Activated CD4-positive, CD25-positive, alpha-beta regulatory T cell treated with anti-CD3 and anti-CD28 coated beads, Interleukin-2, amount 50 U/mL, for 16 hours (primary cell): ENCODE measurements around the gene CACNA1A.
"Not testable (repeated sequence)": the region's sequence is repeated elsewhere in the genome, so short reads cannot be mapped to it uniquely, and the experiment has no call there.

Source experiments
- DNase-seq: peaks from one replicate; pipeline ENCODE4 v3.0.0-alpha.2; 2020; ENCODE audit warnings: low read depth, low spot score

The CACNA1A gene

DNA sequence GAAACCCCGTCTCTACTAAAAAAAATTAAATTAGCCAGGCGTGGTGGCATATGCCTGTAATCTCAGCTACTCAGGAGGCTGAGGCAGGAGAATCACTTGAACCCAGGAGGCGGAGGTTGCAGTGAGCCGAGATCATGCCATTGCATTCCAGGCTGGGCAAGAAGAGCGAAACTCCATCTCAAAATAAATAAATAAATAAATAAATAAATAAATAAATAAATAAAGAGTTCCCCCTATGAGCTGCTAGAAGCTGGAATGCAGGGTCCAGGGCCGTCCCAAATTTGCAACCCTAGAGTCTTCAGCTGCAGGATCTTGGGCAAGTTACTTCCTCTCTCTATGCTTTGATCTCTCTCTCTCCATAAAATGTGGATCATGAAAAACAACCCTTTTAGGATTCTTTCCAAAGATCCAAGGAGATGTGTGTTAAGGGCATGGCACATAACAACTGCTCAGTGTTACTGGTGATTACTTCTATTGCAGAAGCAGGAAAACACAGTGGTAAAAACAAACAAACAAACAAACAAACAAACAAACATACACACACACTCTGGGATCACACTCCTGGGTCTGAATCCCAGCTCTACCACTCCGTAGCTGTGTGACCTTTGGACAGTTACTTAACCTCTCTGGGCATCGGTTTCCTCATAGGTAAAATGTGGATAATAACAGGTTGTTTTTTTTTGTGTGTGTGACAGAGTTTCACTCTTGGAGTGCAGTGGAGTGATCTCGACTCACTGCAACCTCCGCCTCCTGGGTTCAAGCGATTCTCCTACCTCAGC, 78.8 kb downstream of the CACNA1A start:
- no peak for DNase-seq

DNA sequence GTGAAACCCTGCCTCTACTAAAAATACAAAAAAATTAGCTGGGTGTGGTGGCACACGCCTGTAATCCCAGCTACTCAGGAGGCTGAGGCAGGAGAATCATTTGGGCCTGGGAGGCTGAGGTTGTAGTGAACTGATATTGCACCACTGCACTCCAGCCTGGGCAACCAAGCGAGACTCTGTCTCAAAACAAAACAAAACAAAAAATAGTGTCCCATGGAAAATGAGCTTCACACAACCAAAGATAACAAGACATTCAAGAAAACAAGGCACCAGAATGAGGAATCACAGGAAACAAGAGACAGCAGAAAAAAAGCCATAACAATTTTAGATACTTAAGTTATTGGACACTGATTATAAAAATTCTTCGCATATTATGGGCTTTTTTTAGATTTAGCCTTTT, 80.4 kb downstream of the CACNA1A start:
- DNase-seq = not testable (repeated sequence)

GRCh38 chr19:13425151-13425550, 81.1 kb downstream of the CACNA1A start:
- DNase-seq = no peak

- no peak for DNase-seq
Measured at GRCh38 chr19:13420780-13421179, 85.5 kb downstream of the CACNA1A start.

GRCh38 chr19:13417054-13417453, 89.2 kb downstream of the CACNA1A start:
- no peak for DNase-seq

GRCh38 chr19:13411899-13412298, 94.4 kb downstream of the CACNA1A start:
- no peak for DNase-seq

- DNase-seq = no peak
Measured at GRCh38 chr19:13410946-13411345, 95.3 kb downstream of the CACNA1A start.

- no peak for DNase-seq
Measured at GRCh38 chr19:13408889-13409518, 97.3 kb downstream of the CACNA1A start.

DNA sequence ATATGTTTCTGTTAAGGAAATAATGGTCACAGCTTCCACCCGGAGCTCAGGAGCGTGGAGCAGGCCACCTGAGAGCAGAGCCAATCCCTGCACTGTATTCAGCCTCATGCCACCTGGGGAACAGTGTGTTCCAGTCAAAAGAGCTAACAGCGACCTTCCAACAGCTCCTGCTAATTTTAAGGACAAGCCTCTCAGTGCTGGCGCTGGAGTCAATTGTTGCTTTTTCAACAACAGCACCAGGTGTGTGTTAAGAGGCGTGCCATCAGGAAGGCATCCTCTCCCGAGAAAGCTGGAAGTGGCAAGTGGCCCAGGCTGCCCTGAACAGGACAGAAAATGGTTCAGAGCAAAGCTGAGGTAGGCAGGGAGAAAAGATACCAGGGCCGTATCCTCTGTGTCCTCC, 102.0 kb downstream of the CACNA1A start:
- no peak for DNase-seq

DNA sequence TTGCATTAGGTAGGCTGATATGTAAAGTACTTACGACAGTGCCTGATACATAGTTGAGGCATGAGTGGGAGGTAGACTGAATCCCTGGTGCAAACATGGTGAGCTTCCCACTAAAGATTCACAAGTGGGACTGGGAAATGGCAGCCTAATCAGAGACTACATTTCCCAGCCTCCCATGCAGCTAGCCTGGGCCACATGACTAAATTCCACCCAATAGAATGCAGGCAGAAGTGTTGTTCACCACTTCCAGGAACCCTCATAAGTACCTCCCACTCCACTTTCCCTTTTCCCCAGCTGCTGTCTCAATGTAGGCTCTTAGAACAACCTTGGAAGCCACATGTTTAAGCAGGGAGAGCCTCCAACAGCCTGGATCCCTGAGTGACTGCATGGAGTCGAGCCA, 104.9 kb downstream of the CACNA1A start:
- no peak for DNase-seq

DNA sequence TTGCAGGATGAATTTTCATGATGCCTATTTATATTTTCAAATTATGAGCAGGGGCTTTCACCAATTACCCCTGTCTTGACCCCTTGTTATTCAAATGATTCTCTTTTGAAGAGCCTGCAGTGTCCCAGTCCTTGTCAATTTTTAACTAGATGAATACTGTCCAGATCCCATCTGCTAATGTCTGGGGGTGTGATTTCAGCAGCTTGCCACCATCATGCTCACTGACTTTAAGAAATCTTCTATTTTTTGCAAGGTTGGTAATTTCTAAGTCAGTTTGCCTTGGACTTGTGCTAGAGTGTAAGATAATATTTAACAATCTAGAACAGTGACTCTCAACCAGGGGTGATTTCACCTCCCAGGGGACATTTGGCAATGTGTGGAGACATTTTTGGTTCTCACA, 106.0 kb downstream of the CACNA1A start:
- no peak for DNase-seq

DNA sequence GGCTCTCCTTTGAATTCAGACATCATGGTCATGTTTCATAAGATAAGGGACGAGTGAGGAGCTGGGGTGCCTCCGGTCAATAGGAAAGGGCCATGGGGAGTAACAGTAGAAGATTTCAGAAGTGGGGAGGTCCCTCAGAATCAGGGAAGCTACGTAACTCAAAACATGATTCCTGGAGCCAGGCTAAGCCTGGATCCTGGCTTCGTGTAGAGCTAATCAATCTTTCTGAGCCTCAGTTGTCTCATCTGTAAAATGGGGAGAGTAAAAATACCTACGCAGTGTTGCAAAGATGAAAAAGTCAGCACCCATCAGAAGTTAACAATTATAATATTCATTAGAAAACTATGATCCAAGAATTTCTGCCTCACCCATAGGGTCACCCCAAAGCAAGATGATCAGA, 106.5 kb downstream of the CACNA1A start:
- DNase-seq = no peak

DNA sequence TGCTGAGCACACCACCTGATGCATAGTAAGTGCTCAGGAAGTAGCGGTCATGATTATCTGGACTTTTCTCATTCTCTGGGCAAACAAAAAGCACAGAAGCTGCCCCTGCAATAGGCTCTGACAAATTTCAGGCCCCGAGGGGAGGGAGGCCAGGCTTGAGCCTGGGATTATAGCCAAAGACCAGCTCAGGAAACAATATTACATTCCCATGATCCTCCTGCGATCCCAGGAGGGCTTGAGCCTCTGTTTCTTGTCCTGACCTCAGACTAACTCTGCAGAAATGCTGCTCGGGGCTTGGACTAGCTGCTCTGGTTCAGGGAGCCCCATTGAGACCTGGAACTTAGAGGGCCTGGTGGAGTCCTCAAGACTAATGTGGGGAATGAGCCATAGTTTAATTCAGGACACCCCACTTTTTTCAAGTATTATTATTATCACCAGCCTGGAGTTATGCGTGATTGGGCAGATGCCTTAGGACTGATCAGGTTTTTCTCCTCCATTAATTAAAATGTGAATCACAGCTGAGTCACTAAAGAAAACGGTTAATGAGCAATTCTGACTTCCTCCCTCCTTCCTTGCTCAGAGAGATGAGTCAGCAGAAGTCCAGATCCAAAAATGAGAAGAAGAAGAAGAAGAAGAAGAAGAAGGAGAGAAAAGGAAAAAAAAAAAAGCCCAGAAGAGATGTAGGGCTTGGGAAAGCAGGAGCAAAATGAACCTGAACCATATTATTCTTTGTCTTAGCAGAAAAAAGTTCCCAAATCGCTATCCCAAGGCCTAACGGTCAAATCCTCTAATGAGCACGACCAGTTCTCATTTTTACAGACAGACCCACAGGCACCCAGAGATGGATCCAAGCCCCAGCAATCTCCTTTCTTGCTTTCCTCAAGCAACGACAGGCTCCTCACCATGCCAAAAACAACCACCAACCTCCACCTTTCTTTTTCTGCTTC, 107.2 kb downstream of the CACNA1A start:
- DNase-seq = no peak

GRCh38 chr19:13398182-13398581, 108.1 kb downstream of the CACNA1A start:
- DNase-seq = no peak

DNA sequence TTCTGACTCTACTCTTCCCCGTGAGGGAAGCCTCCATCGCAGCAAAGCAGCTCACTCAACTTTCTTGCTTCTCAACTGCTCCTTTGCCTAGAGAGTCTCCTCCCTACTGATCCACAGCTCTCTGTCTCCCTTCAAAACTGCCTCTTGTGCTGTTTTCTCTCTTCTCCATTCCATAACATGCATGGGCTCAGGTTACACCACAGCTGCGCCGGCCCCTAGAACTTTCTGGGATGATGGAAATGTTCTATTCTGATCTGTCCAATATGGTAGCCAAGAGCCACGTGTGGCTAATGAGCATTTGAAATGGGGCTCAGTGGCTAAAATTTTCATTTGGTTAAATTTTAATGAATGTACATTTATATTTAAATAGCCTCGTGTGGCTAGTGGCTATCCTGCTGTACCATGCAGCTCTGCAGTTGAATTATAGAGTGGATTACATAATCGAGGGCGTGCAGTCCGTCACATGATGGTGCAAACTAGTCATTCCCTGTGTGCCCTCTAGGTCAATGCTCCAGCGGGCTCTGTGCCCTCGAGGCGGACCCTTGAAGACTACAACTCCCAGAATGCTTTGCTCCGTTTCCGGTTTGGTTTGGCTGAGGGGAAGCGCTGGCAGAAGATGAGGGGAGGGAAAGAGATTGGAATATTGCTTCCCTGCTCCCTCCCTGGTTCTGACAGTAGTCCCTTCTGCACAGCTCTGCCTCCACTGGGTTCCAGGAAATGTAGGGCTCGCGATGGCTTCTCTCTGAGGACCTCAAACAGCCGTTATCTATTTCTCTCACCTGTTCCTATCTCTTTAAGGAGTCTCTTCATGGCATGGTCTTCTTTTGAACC, 109.8 kb downstream of the CACNA1A start:
- no peak for DNase-seq

GRCh38 chr19:13382633-13382938, 123.7 kb downstream of the CACNA1A start:
- DNase-seq = no peak

GRCh38 chr19:13381827-13382632, 124.2 kb downstream of the CACNA1A start:
- no peak for DNase-seq

DNA sequence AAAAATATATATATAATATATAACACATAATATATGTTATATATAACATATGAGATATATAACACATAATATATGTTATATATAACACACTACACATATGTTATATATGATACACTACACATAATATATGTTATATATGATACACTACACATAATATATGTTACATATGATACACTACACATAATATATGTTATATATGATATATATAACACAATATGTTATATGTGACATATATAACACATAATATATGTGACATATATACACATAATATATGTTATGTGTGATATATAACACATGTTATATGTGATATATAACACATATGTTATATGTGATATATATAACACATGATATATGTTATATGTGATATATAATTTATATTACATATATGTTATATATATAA, 129.7 kb downstream of the CACNA1A start:
- no peak for DNase-seq

- no peak for DNase-seq
Measured at GRCh38 chr19:13373599-13373998, 132.7 kb downstream of the CACNA1A start.

DNA sequence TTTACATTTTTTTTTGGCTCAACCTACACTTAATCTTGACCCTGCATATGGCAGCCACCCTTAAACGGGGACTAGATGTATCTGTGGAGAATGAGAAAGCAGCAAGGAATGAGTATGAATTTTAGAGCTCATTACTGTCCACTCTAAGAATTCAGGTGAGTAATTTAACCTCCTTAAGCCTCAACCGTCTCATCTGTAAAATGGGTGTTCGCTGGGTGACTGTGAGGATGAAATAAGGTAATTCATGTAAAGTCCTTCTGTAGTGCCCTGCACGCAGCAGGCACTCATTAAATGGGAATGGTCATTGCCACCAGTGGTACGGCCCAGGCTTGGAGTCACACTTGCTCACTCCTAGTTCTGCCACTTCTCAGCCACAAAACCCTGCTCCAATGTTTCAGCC, 135.3 kb downstream of the CACNA1A start:
- no peak for DNase-seq
